Endothelial cell of umbilical vein (primary cell): Measurements from ENCODE around the gene KLHL36.

Source experiments
- CTCF ChIP-seq, 2 donors: IDR thresholded peaks; 1 replicate in 1 of 2; 2 replicates in 1 of 2; pipeline ENCODE4 v1.5.1; 2011; ENCODE audit warnings: low read length in 2 of 2, mild to moderate bottlenecking in 2 of 2, moderate library complexity in 2 of 2, control low read depth in 1 of 2, inconsistent platforms in 1 of 2, low read depth in 1 of 2; ENCODE audit not compliant: insufficient read depth in 1 of 2; ENCODE audit errors: extremely low read depth in 1 of 2
- EZH2 ChIP-seq: IDR thresholded peaks from 2 replicates; pipeline ENCODE4 v1.6.1; 2012; ENCODE audit warnings: borderline replicate concordance, low read depth, mild to moderate bottlenecking, moderate library complexity, low read length, inconsistent platforms; ENCODE audit not compliant: severe bottlenecking
- POLR2AphosphoS5 ChIP-seq: IDR thresholded peaks from 2 replicates; pipeline ENCODE4 v1.6.1; 2012; ENCODE audit warnings: low read depth, mild to moderate bottlenecking, control low read depth, low read length, moderate library complexity; ENCODE audit not compliant: insufficient read depth

- TF ChIP-seq EZH2 (no peak), POLR2AphosphoS5 (no peak), CTCF (IDR thresholded peaks at IDR 0.05; ENCODE audit: extremely low read depth in 1 of 2, insufficient read depth in 1 of 2, low read depth in 1 of 2, low read length in 2 of 2) (no peak)
Observed at GRCh38 chr16:84614623-84614967, 33.7 kb upstream of the KLHL36 start.
